Loucy (cell line): ENCODE measurements around the gene DHRS3.

Source experiments
- H2AFZ ChIP-seq: fragments of 200-600 bp; sonication (generic); 2 replicates; pipeline ENCODE4 v1.6.0; 2016; ENCODE audit warnings: antibody characterized with exemption, mild to moderate bottlenecking, low read length, moderate library complexity
- H3F3A ChIP-seq: fragments of 200-600 bp; 2 replicates; pipeline ENCODE4 v1.6.0; 2016; ENCODE audit warnings: antibody characterized with exemption, low read depth, mild to moderate bottlenecking
- H3K27me3 ChIP-seq: fragments of 200-600 bp; sonication (generic); 2 replicates; pipeline ENCODE4 v1.6.1; 2014; ENCODE audit warnings: low read length, mild to moderate bottlenecking; ENCODE audit not compliant: insufficient read depth, poor library complexity, severe bottlenecking
- H3K36me3 ChIP-seq: fragments of 200-600 bp; sonication (generic); 2 replicates; pipeline ENCODE4 v1.6.1; 2016; ENCODE audit warnings: low read length; ENCODE audit not compliant: insufficient read depth
- H3K4me1 ChIP-seq: fragments of 200-600 bp; sonication (generic); 2 replicates; pipeline ENCODE4 v1.5.1; 2014; ENCODE audit warnings: low read length, mild to moderate bottlenecking; ENCODE audit not compliant: insufficient read depth, poor library complexity, severe bottlenecking
- H3K4me2 ChIP-seq: fragments of 200-600 bp; sonication (generic); 2 replicates; pipeline ENCODE4 v1.6.0; 2014; ENCODE audit warnings: antibody characterized with exemption, low read length, low read depth, mild to moderate bottlenecking; ENCODE audit not compliant: poor library complexity, severe bottlenecking
- H3K4me3 ChIP-seq: fragments of 200-600 bp; sonication (generic); 2 replicates; pipeline ENCODE4 v1.5.1; 2014; ENCODE audit warnings: low read length, mild to moderate bottlenecking, mixed read lengths; ENCODE audit not compliant: poor library complexity, severe bottlenecking
- H3K79me2 ChIP-seq: fragments of 200-600 bp; sonication (generic); 2 replicates; pipeline ENCODE4 v1.6.1; 2014; ENCODE audit warnings: low read length; ENCODE audit not compliant: insufficient read depth
- H3K9ac ChIP-seq: fragments of 200-600 bp; sonication (generic); 2 replicates; pipeline ENCODE4 v1.6.0; 2014; ENCODE audit warnings: mild to moderate bottlenecking, low read depth, low read length, moderate library complexity; ENCODE audit not compliant: poor library complexity, severe bottlenecking
- H3K9me2 ChIP-seq: fragments of 200-600 bp; sonication (generic); replicated peaks from 2 replicates; pipeline ENCODE4 v1.6.1; 2016; ENCODE audit warnings: low read depth, low read length, mixed read lengths
- H3K9me3 ChIP-seq: fragments of 200-600 bp; sonication (generic); 2 replicates; pipeline ENCODE4 v1.6.1; 2014; ENCODE audit warnings: mild to moderate bottlenecking, antibody characterized with exemption, low read length, low read depth; ENCODE audit not compliant: insufficient read depth
- H4K20me1 ChIP-seq: fragments of 200-600 bp; sonication (generic); 2 replicates; pipeline ENCODE4 v1.6.0; 2014; ENCODE audit warnings: antibody characterized with exemption, low read length, mild to moderate bottlenecking; ENCODE audit not compliant: insufficient read depth, poor library complexity, severe bottlenecking
- EZH2phosphoT487 ChIP-seq: fragments of 200-600 bp; IDR thresholded peaks from 2 replicates; pipeline ENCODE4 v1.6.1; 2018; ENCODE audit warnings: antibody characterized with exemption, mild to moderate bottlenecking, moderate library complexity, borderline replicate concordance
- TF ChIP-seq, protein P1 (sequence below): fragments of 200-600 bp; sonication (generic); conservative IDR thresholded peaks from 2 replicates; pipeline ENCODE4 v1.5.1; 2014; ENCODE audit warnings: mild to moderate bottlenecking, antibody characterized with exemption, low read length

The DHRS3 gene

DNA sequence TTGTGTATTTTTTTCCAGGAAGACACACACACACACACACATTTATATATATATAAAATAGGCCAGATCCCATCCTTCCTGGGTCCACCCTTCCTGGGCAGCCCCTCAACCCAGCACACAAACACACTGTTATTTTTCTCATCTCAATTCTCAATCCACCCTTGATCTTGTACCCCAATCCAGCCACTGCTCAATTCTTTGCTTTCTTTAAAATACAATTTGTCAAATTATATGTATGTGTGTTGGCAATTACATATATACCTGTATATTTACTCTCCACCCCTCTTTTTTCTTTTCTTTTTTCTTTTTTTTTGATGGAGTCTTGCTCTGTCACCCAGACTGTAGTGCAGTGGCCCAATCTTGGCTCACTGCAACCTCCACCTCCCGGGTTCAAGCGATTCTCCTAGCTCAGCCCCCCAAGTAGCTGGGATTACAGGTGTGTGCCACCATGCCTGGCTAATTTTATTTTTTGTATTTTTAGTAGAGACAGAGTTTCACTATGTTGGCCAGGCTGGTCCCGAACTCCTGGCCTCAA lies 88.3 kb downstream of the DHRS3 start:
- H3K4me2 ChIP-seq = no peak overlapping the region
- no peak overlapping the region for H3K4me3 ChIP-seq
- H3F3A ChIP-seq = no peaks in the 10 kb centered on the region
- no peak overlapping the region for H2AFZ ChIP-seq
- no peaks in the 10 kb centered on the region for H3K79me2 ChIP-seq
- H3K9ac ChIP-seq = no peak overlapping the region
- H3K9me2 ChIP-seq = no peaks in the 10 kb centered on the region
- no peak for TF ChIP-seq EZH2phosphoT487
- TF ChIP-seq, protein P1, sequence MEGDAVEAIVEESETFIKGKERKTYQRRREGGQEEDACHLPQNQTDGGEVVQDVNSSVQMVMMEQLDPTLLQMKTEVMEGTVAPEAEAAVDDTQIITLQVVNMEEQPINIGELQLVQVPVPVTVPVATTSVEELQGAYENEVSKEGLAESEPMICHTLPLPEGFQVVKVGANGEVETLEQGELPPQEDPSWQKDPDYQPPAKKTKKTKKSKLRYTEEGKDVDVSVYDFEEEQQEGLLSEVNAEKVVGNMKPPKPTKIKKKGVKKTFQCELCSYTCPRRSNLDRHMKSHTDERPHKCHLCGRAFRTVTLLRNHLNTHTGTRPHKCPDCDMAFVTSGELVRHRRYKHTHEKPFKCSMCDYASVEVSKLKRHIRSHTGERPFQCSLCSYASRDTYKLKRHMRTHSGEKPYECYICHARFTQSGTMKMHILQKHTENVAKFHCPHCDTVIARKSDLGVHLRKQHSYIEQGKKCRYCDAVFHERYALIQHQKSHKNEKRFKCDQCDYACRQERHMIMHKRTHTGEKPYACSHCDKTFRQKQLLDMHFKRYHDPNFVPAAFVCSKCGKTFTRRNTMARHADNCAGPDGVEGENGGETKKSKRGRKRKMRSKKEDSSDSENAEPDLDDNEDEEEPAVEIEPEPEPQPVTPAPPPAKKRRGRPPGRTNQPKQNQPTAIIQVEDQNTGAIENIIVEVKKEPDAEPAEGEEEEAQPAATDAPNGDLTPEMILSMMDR = no peak
- no peaks in the 10 kb centered on the region for H4K20me1 ChIP-seq
- H3K9me3 ChIP-seq = no peaks in the 10 kb centered on the region
- peaks cover 5% of the 10 kb centered on the region for H3K4me1 ChIP-seq
- H3K27me3 ChIP-seq = no peaks in the 10 kb centered on the region
- H3K36me3 ChIP-seq = no peaks in the 10 kb centered on the region

DNA sequence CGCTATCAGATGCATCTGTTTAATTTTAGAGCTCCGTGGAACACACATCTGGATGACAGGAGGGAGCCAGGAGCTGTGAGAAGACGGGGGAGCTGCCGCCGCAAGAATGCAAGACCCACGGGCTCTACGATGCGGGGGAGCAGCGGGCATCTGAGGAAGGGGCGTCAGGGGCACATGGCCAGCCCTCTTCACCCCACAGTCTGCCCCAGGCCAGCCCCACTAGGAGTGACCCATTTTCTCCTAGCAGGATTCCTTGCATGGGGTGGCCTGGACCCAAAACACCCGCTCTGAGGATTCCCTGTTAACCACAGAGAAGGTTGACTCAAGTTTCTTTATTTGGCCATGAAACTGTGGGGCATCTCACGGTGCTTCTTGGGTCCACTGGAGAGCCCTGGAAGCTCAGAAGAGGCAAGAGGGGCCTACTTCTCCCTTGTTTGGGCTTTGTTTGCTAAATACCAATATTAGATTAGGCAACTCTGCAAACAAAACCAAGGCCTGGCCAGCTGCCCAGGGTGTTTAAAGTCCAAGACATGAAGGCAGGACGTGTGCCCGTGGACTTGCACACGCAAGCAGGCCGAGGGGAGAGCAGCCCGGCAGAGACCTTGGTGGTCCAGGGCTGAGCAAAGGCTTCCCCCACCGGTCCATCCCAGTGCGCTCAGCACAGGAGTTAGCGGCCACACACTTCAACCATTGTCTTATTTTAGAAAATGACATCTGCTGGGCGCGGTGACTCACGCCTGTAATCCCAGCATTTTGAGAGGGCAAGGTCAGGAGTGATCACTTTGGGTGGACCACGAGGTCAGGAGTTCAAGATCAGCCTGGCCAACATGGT lies 89.8 kb downstream of the DHRS3 start:
- H4K20me1 ChIP-seq = no peaks in the 10 kb centered on the region
- no peak overlapping the region for H2AFZ ChIP-seq
- peaks cover 5% of the 10 kb centered on the region for H3K4me1 ChIP-seq
- H3F3A ChIP-seq = no peaks in the 10 kb centered on the region
- H3K9me3 ChIP-seq = no peaks in the 10 kb centered on the region
- H3K36me3 ChIP-seq = no peaks in the 10 kb centered on the region
- no peak overlapping the region for H3K9ac ChIP-seq
- H3K4me3 ChIP-seq = no peak overlapping the region
- no peaks in the 10 kb centered on the region for H3K79me2 ChIP-seq
- no peaks in the 10 kb centered on the region for H3K9me2 ChIP-seq
- no peaks in the 10 kb centered on the region for H3K27me3 ChIP-seq
- no peak overlapping the region for H3K4me2 ChIP-seq
- TF ChIP-seq EZH2phosphoT487 = no peak
- TF ChIP-seq, protein P1 = no peak

DNA sequence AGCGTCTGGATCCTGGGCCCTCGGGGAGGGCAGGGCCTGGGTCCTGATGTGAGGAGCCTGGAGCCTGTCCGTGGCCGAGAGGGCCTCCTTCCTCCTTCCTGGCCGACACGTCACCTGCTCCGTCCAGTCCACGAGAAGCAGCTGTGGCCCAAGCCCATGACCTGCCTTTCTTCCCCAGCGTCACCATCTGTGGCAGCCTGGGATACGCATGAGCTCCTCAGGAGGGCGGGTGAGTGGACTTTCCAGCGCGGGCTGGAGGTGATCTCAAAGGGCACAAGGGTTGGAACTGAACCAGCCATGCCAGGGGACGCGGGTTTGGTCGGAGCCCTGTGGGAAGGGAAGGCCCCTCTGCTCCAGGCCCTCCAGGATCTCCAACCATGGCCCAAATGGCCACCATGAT lies 90.4 kb downstream of the DHRS3 start:
- Histone ChIP-seq H3F3A (no peaks in the 10 kb centered on the region), H3K79me2 (no peaks in the 10 kb centered on the region), H3K4me3 (no peak overlapping the region), H2AFZ (no peak overlapping the region), H3K9me2 (no peaks in the 10 kb centered on the region), H4K20me1 (no peaks in the 10 kb centered on the region), H3K9me3 (no peaks in the 10 kb centered on the region), H3K4me1 (peaks cover 5% of the 10 kb centered on the region), H3K9ac (no peak overlapping the region), H3K27me3 (no peaks in the 10 kb centered on the region), H3K4me2 (no peak overlapping the region), H3K36me3 (no peaks in the 10 kb centered on the region)
- TF ChIP-seq EZH2phosphoT487 = no peak
- TF ChIP-seq, protein P1 = no peak
